Measurements from ENCODE around the gene PKDREJ. TPM values are rescaled to one million over a fixed set of nuclear protein-coding genes. Genes with fewer than 3 reads are reported as not detected.

PKDREJ gene
- total RNA-seq, 1 experiment from 2014 or later: 0.04 TPM

DNA sequence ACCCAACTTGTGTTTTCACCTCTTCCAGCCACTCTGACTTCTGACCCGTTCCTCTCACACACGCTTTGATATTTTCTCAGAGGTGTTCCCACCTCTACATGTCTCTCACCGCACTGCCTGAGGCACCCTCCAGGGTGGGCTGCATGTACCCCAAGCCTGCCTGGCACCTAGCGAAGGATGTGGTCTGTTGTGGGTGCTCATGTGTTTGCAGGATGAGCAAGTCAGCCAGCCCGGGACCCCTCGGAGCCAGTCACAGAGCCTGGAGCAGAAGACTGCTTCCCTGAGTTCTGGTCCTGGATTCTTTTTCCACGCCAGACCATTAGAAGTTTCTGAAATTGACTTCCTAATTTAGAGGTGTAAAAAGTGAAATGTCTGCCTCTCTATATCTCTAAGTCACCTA lies 37.3 kb upstream of the PKDREJ start:
- no peak overlapping the region for H2AK5ac ChIP-seq (ENCODE audit: insufficient read length, low read length)
- no peak overlapping the region for H2BK20ac ChIP-seq (ENCODE audit: low read depth, low read length, poor library complexity, severe bottlenecking)
- no peak for DNase-seq
- no peak overlapping the region for H3K56ac ChIP-seq (ENCODE audit: insufficient read length, low read depth, low read length)
- H3K27ac ChIP-seq (ENCODE audit: insufficient read length, low read depth, low read length): no peak overlapping the region
- peaks cover 6% of the 10 kb centered on the region; the same call in 1 of the 2 replicates for H3K79me2 ChIP-seq (ENCODE audit: insufficient read depth, low read length)
- H3K9ac ChIP-seq (ENCODE audit: extremely low read depth, insufficient read length, low read length): no peak overlapping the region
- H4K91ac ChIP-seq (ENCODE audit: insufficient read length, low read depth, low read length): no peak overlapping the region
- Mint-ChIP-seq H3K27ac (peak overlapping the region in 2 of 3 experiments; percentile 2 to 29; a peak in 1 of 7 replicates), H3K4me1 (peaks cover 18% of the 10 kb centered on the region in 2 experiments), H3K9me3 (no peaks in the 10 kb centered on the region), H3K27me3 (ENCODE audit: low read depth) (no peaks in the 10 kb centered on the region), H3K4me3 (no peak overlapping the region), H3K36me3 (ENCODE audit: insufficient read depth in 1 of 3, low read depth in 3 of 3) (peaks cover 17 to 46% (median 35%) of the 10 kb centered on the region in 3 experiments; a peak in 6 of 7 replicates)
- TF ChIP-seq, protein P1, sequence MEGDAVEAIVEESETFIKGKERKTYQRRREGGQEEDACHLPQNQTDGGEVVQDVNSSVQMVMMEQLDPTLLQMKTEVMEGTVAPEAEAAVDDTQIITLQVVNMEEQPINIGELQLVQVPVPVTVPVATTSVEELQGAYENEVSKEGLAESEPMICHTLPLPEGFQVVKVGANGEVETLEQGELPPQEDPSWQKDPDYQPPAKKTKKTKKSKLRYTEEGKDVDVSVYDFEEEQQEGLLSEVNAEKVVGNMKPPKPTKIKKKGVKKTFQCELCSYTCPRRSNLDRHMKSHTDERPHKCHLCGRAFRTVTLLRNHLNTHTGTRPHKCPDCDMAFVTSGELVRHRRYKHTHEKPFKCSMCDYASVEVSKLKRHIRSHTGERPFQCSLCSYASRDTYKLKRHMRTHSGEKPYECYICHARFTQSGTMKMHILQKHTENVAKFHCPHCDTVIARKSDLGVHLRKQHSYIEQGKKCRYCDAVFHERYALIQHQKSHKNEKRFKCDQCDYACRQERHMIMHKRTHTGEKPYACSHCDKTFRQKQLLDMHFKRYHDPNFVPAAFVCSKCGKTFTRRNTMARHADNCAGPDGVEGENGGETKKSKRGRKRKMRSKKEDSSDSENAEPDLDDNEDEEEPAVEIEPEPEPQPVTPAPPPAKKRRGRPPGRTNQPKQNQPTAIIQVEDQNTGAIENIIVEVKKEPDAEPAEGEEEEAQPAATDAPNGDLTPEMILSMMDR (conservative IDR thresholded peaks at IDR 0.05): no peak
- no peak overlapping the region for H2AFZ ChIP-seq (ENCODE audit: low read length)
- no peak overlapping the region for H2BK12ac ChIP-seq (ENCODE audit: insufficient read length, low read depth, low read length)
- no CpG with 5 or more reads among the region's 7 CpGs for WGBS (ENCODE audit: extremely low coverage, insufficient read length, low lambda C conversion rate)
- peaks cover 9% of the 10 kb centered on the region for H3K23me2 ChIP-seq (ENCODE audit: insufficient read length, low read depth, low read length, poor library complexity, severe bottlenecking)
- no peaks in the 10 kb centered on the region for H4K20me1 ChIP-seq (ENCODE audit: control insufficient read depth, insufficient read depth, insufficient read length)
- H3K79me1 ChIP-seq (ENCODE audit: insufficient read depth, low read depth, low read length, poor library complexity, severe bottlenecking): peaks cover 7% of the 10 kb centered on the region
- no peak overlapping the region for H3K18ac ChIP-seq (ENCODE audit: insufficient read length, low read depth, low read length)
- H3K14ac ChIP-seq (ENCODE audit: insufficient read depth, low read length): no peak overlapping the region
- H3T11ph ChIP-seq (ENCODE audit: low read length): no peak overlapping the region
- no peaks in the 10 kb centered on the region for H3K4me1 ChIP-seq (ENCODE audit: insufficient read depth, low read length)
- H2BK120ac ChIP-seq (ENCODE audit: low read depth, low read length, poor library complexity, severe bottlenecking): no peak overlapping the region
- H4K8ac ChIP-seq (replicated peaks; ENCODE audit: insufficient read length, low read depth, low read length): no peak overlapping the region
- no peaks in the 10 kb centered on the region for H3K27me3 ChIP-seq (ENCODE audit: insufficient read depth, low read length)
- H3K4ac ChIP-seq (ENCODE audit: low read depth, low read length): no peak overlapping the region
- H3K9me3 ChIP-seq (ENCODE audit: control insufficient read depth, low read depth, low read length): no peaks in the 10 kb centered on the region
- no peak overlapping the region for H3K4me2 ChIP-seq (ENCODE audit: insufficient read depth, insufficient read length, low read length)
- H2BK5ac ChIP-seq (ENCODE audit: insufficient read length, low read length): no peak overlapping the region
- H3K23ac ChIP-seq (ENCODE audit: insufficient read length, low read depth, low read length): no peak overlapping the region
- no peak overlapping the region for H2BK15ac ChIP-seq (ENCODE audit: low read depth, low read length)
- no peak overlapping the region for H4K5ac ChIP-seq (ENCODE audit: insufficient read length, low read depth, low read length)

Data from H9 (cell line).